HepG2 (cell line): Measurements from ENCODE around the gene CAPS.

Experiments used
- FOXK2 ChIP-seq: fragments of 450-650 bp; IDR thresholded peaks from 2 replicates; pipeline ENCODE4 v1.6.1; 2016
- FOXP1 ChIP-seq, 2 experiments: fragments of 450-650 bp in 1 of 2; IDR thresholded peaks; 2 replicates each; pipeline ENCODE4 v1.6.1; 2017 to 2018; ENCODE audit warnings: antibody characterized with exemption in 1 of 2
- POLR2A ChIP-seq, 2 experiments: IDR thresholded peaks; 2 replicates each; pipeline ENCODE4 v1.6.1; 2011; ENCODE audit warnings: low read depth in 2 of 2, low read length in 2 of 2, mild to moderate bottlenecking in 1 of 2, moderate library complexity in 1 of 2; ENCODE audit not compliant: insufficient read depth in 1 of 2
- ZNF234 ChIP-seq: sonication (generic); formaldehyde crosslinking; conservative IDR thresholded peaks from 2 replicates; pipeline ENCODE4 v1.5.1; 2020; ENCODE audit warnings: mild to moderate bottlenecking, missing genetic modification reagents
- ZNF713 ChIP-seq: sonication (generic); formaldehyde crosslinking; IDR thresholded peaks from 2 replicates; pipeline ENCODE4 v1.4.0; 2020; ENCODE audit warnings: mild to moderate bottlenecking, missing genetic modification reagents
- TF ChIP-seq, protein P1 (sequence below): sonication (generic); formaldehyde crosslinking; IDR thresholded peaks from 2 replicates; pipeline ENCODE4 v1.4.0; 2020; ENCODE audit warnings: missing genetic modification reagents
- TF ChIP-seq, protein P2 (sequence below): sonication (generic); formaldehyde crosslinking; IDR thresholded peaks from 2 replicates; pipeline ENCODE4 v1.5.0; 2020; ENCODE audit warnings: mild to moderate bottlenecking, missing genetic modification reagents, moderate library complexity

DNA sequence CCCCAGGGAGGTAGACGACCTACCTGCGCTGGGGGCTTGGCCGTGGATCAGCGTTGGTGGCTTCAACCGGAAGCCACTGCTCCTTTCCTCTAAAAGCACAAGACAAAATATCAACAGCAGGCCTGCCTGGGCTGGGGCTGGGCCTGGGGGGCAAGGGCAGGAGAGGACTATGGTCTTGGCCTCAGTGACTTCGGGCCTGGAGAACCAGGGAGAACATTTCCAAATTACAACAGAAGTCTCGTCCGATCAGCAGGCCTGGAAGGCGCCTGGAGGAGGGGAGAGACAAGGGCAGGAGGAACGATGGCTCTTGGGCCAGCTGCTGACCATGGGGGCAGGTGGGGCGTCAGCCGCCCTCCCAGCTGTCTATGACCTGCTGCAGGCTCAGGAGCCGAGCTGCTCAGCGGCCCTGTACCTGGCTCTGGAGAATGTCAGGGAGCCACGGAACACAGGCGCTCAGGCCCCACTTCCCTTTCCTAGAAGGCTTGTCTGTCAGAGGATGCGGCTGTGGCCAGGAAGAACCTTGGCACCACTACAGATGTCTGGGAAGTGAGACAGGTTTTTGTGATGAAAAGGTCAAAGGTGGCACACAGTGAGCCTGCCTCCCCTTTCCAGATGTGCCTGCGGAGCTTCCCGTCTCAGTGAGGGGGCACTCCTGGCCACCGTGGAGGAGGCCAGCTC lies 19.5 kb downstream of the CAPS start:
- TF ChIP-seq, protein P1, sequence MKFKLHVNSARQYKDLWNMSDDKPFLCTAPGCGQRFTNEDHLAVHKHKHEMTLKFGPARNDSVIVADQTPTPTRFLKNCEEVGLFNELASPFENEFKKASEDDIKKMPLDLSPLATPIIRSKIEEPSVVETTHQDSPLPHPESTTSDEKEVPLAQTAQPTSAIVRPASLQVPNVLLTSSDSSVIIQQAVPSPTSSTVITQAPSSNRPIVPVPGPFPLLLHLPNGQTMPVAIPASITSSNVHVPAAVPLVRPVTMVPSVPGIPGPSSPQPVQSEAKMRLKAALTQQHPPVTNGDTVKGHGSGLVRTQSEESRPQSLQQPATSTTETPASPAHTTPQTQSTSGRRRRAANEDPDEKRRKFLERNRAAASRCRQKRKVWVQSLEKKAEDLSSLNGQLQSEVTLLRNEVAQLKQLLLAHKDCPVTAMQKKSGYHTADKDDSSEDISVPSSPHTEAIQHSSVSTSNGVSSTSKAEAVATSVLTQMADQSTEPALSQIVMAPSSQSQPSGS: no peak
- TF ChIP-seq, protein P2, sequence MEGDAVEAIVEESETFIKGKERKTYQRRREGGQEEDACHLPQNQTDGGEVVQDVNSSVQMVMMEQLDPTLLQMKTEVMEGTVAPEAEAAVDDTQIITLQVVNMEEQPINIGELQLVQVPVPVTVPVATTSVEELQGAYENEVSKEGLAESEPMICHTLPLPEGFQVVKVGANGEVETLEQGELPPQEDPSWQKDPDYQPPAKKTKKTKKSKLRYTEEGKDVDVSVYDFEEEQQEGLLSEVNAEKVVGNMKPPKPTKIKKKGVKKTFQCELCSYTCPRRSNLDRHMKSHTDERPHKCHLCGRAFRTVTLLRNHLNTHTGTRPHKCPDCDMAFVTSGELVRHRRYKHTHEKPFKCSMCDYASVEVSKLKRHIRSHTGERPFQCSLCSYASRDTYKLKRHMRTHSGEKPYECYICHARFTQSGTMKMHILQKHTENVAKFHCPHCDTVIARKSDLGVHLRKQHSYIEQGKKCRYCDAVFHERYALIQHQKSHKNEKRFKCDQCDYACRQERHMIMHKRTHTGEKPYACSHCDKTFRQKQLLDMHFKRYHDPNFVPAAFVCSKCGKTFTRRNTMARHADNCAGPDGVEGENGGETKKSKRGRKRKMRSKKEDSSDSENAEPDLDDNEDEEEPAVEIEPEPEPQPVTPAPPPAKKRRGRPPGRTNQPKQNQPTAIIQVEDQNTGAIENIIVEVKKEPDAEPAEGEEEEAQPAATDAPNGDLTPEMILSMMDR (CRISPR knock-in tag): no peak
- TF ChIP-seq FOXP1 (IDR thresholded peaks at IDR 0.05) (no peak), FOXP1 (CRISPR knock-in tag; IDR thresholded peaks at IDR 0.05) (no peak), ZNF713 (CRISPR knock-in tag) (no peak), POLR2A (IDR thresholded peaks at IDR 0.05; ENCODE audit: insufficient read depth in 1 of 2, low read depth in 2 of 2, low read length in 2 of 2) (no peak), ZNF234 (CRISPR knock-in tag) (no peak), FOXK2 (no peak)
